H1 (cell line): ENCODE results near the gene TTI1. TPM values are rescaled to one million over a fixed set of nuclear protein-coding genes. Genes with fewer than 3 reads are reported as not detected.

Experiments
- CTCF ChIA-PET: fragments of 300-600 bp; sonication (Branson Sonifier 250); formaldehyde crosslinking; loops from one replicate; lab custom pipeline; 2021; ENCODE audit not compliant: partially characterized antibody; lab: Charles Lee
- POLR2A ChIA-PET: fragments of 300-600 bp; sonication (Branson Sonifier 250); formaldehyde crosslinking; loops from one replicate; lab custom pipeline; 2021; ENCODE audit warnings: inconsistent platforms; ENCODE audit not compliant: partially characterized antibody; lab: Charles Lee
- DNase-seq, 2 experiments: peaks; one replicate each; pipeline versions ENCODE4 v3.0.0 to v3.0.0-alpha.2; 2010 to 2022; ENCODE audit warnings: low spot score in 2 of 2, low read depth in 1 of 2, mixed read lengths in 1 of 2
- FAIRE-seq: peaks from 2 replicates; lab custom pipeline; 2011; peaks lifted over from hg19 to GRCh38; lab: Jason Lieb, UNC
- H2AFZ ChIP-seq: 2 replicates; pipeline ENCODE4 v1.8.1; 2012; ENCODE audit warnings: low read length, inconsistent platforms
- H2AK5ac ChIP-seq: 2 replicates; pipeline ENCODE4 v1.6.1; 2013; ENCODE audit warnings: low read depth, low read length
- H2BK120ac ChIP-seq: replicated peaks from 2 replicates; pipeline ENCODE3; 2013; ENCODE audit warnings: low read depth, low read length, inconsistent platforms
- H2BK12ac ChIP-seq: 2 replicates; pipeline ENCODE4 v1.6.1; 2013; ENCODE audit warnings: low read depth, low read length
- H2BK15ac ChIP-seq: 2 replicates; pipeline ENCODE4 v1.6.1; 2013; ENCODE audit warnings: low read length
- H2BK20ac ChIP-seq: 2 replicates; pipeline ENCODE4 v1.6.1; 2013; ENCODE audit warnings: low read length
- H2BK5ac ChIP-seq: 2 replicates; pipeline ENCODE4 v1.6.1; 2013; ENCODE audit warnings: low read depth, low read length
- H3K14ac ChIP-seq: 2 replicates; pipeline ENCODE4 v1.6.1; 2013; ENCODE audit warnings: inconsistent platforms; ENCODE audit not compliant: insufficient read length
- H3K18ac ChIP-seq: 2 replicates; pipeline ENCODE4 v1.6.1; 2013; ENCODE audit warnings: low read length; ENCODE audit errors: extremely low read depth
- H3K23ac ChIP-seq: 2 replicates; pipeline ENCODE4 v1.6.1; 2013; ENCODE audit warnings: inconsistent platforms; ENCODE audit not compliant: insufficient read length
- H3K23me2 ChIP-seq: 2 replicates; pipeline ENCODE4 v1.6.1; 2013; ENCODE audit warnings: low read depth, low read length
- H3K27ac ChIP-seq: 2 replicates; pipeline ENCODE4 v1.6.1; 2011; ENCODE audit warnings: low read depth, low read length, inconsistent platforms
- H3K27me3 ChIP-seq, 4 experiments: replicated peaks in 1 of 4; 1 replicate in 1 of 4; 2 replicates in 3 of 4; pipeline versions ENCODE4 v1.6.1 to v1.8.1; 2011 to 2013; ENCODE audit warnings: low read length in 3 of 4, mild to moderate bottlenecking in 3 of 4, inconsistent platforms in 2 of 4, mixed read lengths in 2 of 4, moderate library complexity in 1 of 4; ENCODE audit not compliant: control insufficient read depth in 3 of 4, insufficient read depth in 3 of 4; ENCODE audit errors: extremely low read depth in 1 of 4
- H3K36me3 ChIP-seq, 4 experiments: 2 replicates each; pipeline versions ENCODE4 v1.6.1 to v1.8.1; 2011 to 2013; ENCODE audit warnings: mild to moderate bottlenecking in 4 of 4, low read length in 3 of 4, moderate library complexity in 2 of 4, control low read depth in 1 of 4, inconsistent platforms in 1 of 4; ENCODE audit not compliant: insufficient read depth in 4 of 4, control insufficient read depth in 2 of 4
- H3K4ac ChIP-seq: replicated peaks from 2 replicates; pipeline ENCODE3; 2013; ENCODE audit warnings: low read length, low read depth, mixed read lengths, inconsistent platforms; ENCODE audit not compliant: insufficient read length
- H3K4me1 ChIP-seq, 4 experiments: replicated peaks in 1 of 4; 1 replicate in 1 of 4; 2 replicates in 3 of 4; pipeline versions ENCODE4 v1.6.1 to v1.8.1; 2011 to 2013; ENCODE audit warnings: low read length in 3 of 4, inconsistent platforms in 2 of 4, mixed read lengths in 1 of 4; ENCODE audit not compliant: insufficient read depth in 4 of 4, control insufficient read depth in 3 of 4
- H3K4me2 ChIP-seq, 2 experiments: 2 replicates each; pipeline versions ENCODE4 v1.6.1 to v1.8.1; 2011 to 2013; ENCODE audit warnings: low read depth in 2 of 2, low read length in 2 of 2, control low read depth in 1 of 2, inconsistent platforms in 1 of 2, mild to moderate bottlenecking in 1 of 2; ENCODE audit not compliant: insufficient read depth in 1 of 2
- H3K4me3 ChIP-seq, 4 experiments: fragments of 200-600, 300-600 bp in 1 of 4; sonication (generic), shearing (Covaris generic), sonication (Bioruptor Twin) in 1 of 4; 2 replicates each; pipeline versions ENCODE4 v1.5.1 to v1.8.1; 2011 to 2016; ENCODE audit warnings: low read length in 4 of 4, low read depth in 3 of 4, control low read depth in 2 of 4, inconsistent platforms in 2 of 4, mild to moderate bottlenecking in 2 of 4, mixed read lengths in 1 of 4, moderate library complexity in 1 of 4; ENCODE audit not compliant: insufficient read depth in 2 of 4; ENCODE audit errors: extremely low read depth in 1 of 4
- H3K56ac ChIP-seq: replicated peaks from 2 replicates; pipeline ENCODE3; 2013; ENCODE audit warnings: low read depth, mild to moderate bottlenecking, mixed read lengths, low read length, inconsistent platforms; ENCODE audit not compliant: insufficient read length
- H3K79me1 ChIP-seq: 2 replicates; pipeline ENCODE4 v1.6.1; 2013; ENCODE audit warnings: low read depth, low read length, control low read depth
- H3K79me2 ChIP-seq, 2 experiments: 2 replicates each; pipeline versions ENCODE4 v1.6.1 to v1.8.1; 2012 to 2013; ENCODE audit warnings: low read length in 2 of 2, mild to moderate bottlenecking in 2 of 2, inconsistent platforms in 1 of 2; ENCODE audit not compliant: insufficient read depth in 2 of 2, control insufficient read depth in 1 of 2
- H3K9ac ChIP-seq, 4 experiments: replicated peaks in 1 of 4; 1 replicate in 1 of 4; 2 replicates in 3 of 4; pipeline versions ENCODE4 v1.6.1 to v1.8.1; 2011 to 2013; ENCODE audit warnings: low read depth in 3 of 4, low read length in 3 of 4, control low read depth in 2 of 4, mild to moderate bottlenecking in 2 of 4, moderate library complexity in 2 of 4, inconsistent platforms in 1 of 4; ENCODE audit errors: extremely low read depth in 1 of 4
- H3K9me3 ChIP-seq, 2 experiments: 2 replicates each; pipeline versions ENCODE4 v1.6.1 to v1.8.1; 2012 to 2013; ENCODE audit warnings: mild to moderate bottlenecking in 2 of 2, moderate library complexity in 2 of 2, control low read depth in 1 of 2, inconsistent platforms in 1 of 2, low read depth in 1 of 2, low read length in 1 of 2, mixed read lengths in 1 of 2; ENCODE audit not compliant: insufficient read depth in 2 of 2
- H4K20me1 ChIP-seq, 2 experiments: replicated peaks in 1 of 2; 2 replicates each; pipeline versions ENCODE3 to v1.8.1; 2011 to 2013; ENCODE audit warnings: inconsistent platforms in 2 of 2, low read length in 2 of 2, mild to moderate bottlenecking in 1 of 2; ENCODE audit not compliant: insufficient read depth in 2 of 2, control insufficient read depth in 1 of 2
- H4K5ac ChIP-seq: 2 replicates; pipeline ENCODE4 v1.6.1; 2013; ENCODE audit warnings: low read length, low read depth, mixed read lengths, inconsistent platforms; ENCODE audit not compliant: insufficient read length
- H4K8ac ChIP-seq: 2 replicates; pipeline ENCODE4 v1.8.0; 2013; ENCODE audit warnings: mild to moderate bottlenecking, moderate library complexity, low read length, inconsistent platforms; ENCODE audit not compliant: insufficient read depth; ENCODE audit errors: extremely low read depth
- H4K91ac ChIP-seq: replicated peaks from 2 replicates; pipeline ENCODE3; 2013; ENCODE audit warnings: low read length, mixed read lengths, inconsistent platforms; ENCODE audit not compliant: insufficient read length
- ASH2L ChIP-seq: fragments of 200-600, 300-600 bp; sonication (generic); IDR thresholded peaks from one replicate; pipeline ENCODE4 v1.7.1; 2017; ENCODE audit warnings: low read length
- CBX8 ChIP-seq: fragments of 300-800, 300-1000 bp; sonication (generic); IDR thresholded peaks from 2 replicates; pipeline ENCODE4 v1.7.1; 2016; ENCODE audit warnings: low read depth, low read length, borderline replicate concordance
- HDAC2 ChIP-seq, 2 experiments: fragments of 300-600 bp in 1 of 2; sonication (generic) in 1 of 2; IDR thresholded peaks; 2 replicates each; pipeline ENCODE4 v1.6.1; 2011 to 2012; ENCODE audit warnings: low read depth in 2 of 2, low read length in 2 of 2, mild to moderate bottlenecking in 2 of 2, moderate library complexity in 2 of 2, borderline replicate concordance in 1 of 2, inconsistent platforms in 1 of 2
- MAX ChIP-seq: IDR thresholded peaks from 2 replicates; pipeline ENCODE4 v1.6.1; 2012; ENCODE audit warnings: inconsistent platforms
- POLR2AphosphoS5 ChIP-seq: IDR thresholded peaks from 2 replicates; pipeline ENCODE4 v1.6.1; 2011; ENCODE audit warnings: low read depth, low read length
- SRF ChIP-seq: IDR thresholded peaks from 2 replicates; pipeline ENCODE4 v1.6.1; 2011; ENCODE audit warnings: mild to moderate bottlenecking, low read depth, low read length, moderate library complexity
- WGBS, 2 experiments: shearing (Covaris generic) in 1 of 2; methylation state at CpG; one replicate each; pipeline versions ENCODE4 v1.1.6 to v1.1.7; 2013 to 2015; ENCODE audit warnings: low lambda C conversion rate in 2 of 2, mixed read lengths in 2 of 2, inconsistent platforms in 1 of 2, low coverage in 1 of 2, missing lambda C conversion rate in 1 of 2; ENCODE audit not compliant: insufficient replicate concordance in 2 of 2, insufficient coverage in 1 of 2, insufficient read length in 1 of 2; ENCODE audit errors: extremely low coverage in 1 of 2, missing lambda C conversion rate in 1 of 2; 5-methylcytosine and 5-hydroxymethylcytosine counted together
- polyA plus RNA-seq, 7 experiments: library from polyadenylated mRNA; depleted of rRNA in 3 of 7; stranded (reverse) in 5 of 7; unstranded in 2 of 7; fragments of >200 nt in 5 of 7; fragments of 200-250 nt in 2 of 7; gene quantifications; 1 replicate in 5 of 7; 2 replicates in 1 of 7; 4 replicates in 1 of 7; pipeline versions ENCODE4 v1.2.1 to v1.2.3, GENCODE V29; 2011 to 2013; ENCODE audit warnings: missing spikeins in 2 of 7, mixed read lengths in 2 of 7
- total RNA-seq: library from RNA; stranded (reverse); fragmentation: NEBNext Ultra II Directional; extraction: Animal tissue kit (Norgen Biotek cat#: 25700); gene quantifications from 2 replicates; pipeline ENCODE4 v1.2.1, GENCODE V29; 2021

Gene TTI1
- total and polyA plus RNA-seq, 2 of the 8 experiments (the other 6 are each of a cell fraction or from before 2014, with no cell fraction given), result 34.1 to 47.0 TPM

GRCh38 chr20:38007526-38007925 lies 25.7 kb downstream of the TTI1 start:
- peaks cover 0 to 25% of the 10 kb centered on the region in 2 experiments; a peak in 2 of 4 replicates for H3K79me2 ChIP-seq
- H3K36me3 ChIP-seq, result peaks cover 6 to 47% (median 22%) of the 10 kb centered on the region in 4 experiments; a peak in 7 of 8 replicates
- H2BK15ac ChIP-seq, result no peak overlapping the region
- DNase-seq (no peak), FAIRE-seq (no peak)
- no peak overlapping the region for H3K27ac ChIP-seq
- peaks cover 4 to 5% of the 10 kb centered on the region in 2 experiments for H4K20me1 ChIP-seq
- no peak overlapping the region for H2AFZ ChIP-seq
- H3K79me1 ChIP-seq, result peaks cover 5% of the 10 kb centered on the region; the same call in 1 of the 2 replicates
- no peaks in the 10 kb centered on the region for H3K27me3 ChIP-seq
- ChIA-PET POLR2A (no interaction called here), CTCF (interaction anchor here (0.7 to 1.5 kb wide), 3 partner anchors 15 to 50 kb away, joined by 3 read pairs; no protein-coding TSS in a partner anchor)
- TF ChIP-seq MAX (no peak), CBX8 (no peak), SRF (no peak), ASH2L (no peak), HDAC2 (IDR thresholded peaks at IDR 0.05; ENCODE audit: borderline replicate concordance in 1 of 2, low read depth in 2 of 2, low read length in 2 of 2) (no peak), POLR2AphosphoS5 (no peak)
- H2BK20ac ChIP-seq, result no peak overlapping the region
- 82% methylated on average over 1 of the region's 1 CpG; no CpG with 5 or more reads in 1 of the 2 experiments for WGBS, 2 experiments
- H2BK120ac ChIP-seq, result no peak overlapping the region
- H3K23ac ChIP-seq, result no peak overlapping the region
- H3K4me3 ChIP-seq, result no peak overlapping the region
- no peak overlapping the region for H2BK12ac ChIP-seq
- no peak overlapping the region for H4K5ac ChIP-seq
- no peaks in the 10 kb centered on the region for H3K23me2 ChIP-seq
- H4K91ac ChIP-seq, result no peak overlapping the region
- no peak overlapping the region for H3K4me2 ChIP-seq
- no peak overlapping the region for H4K8ac ChIP-seq
- no peaks in the 10 kb centered on the region for H3K4me1 ChIP-seq
- H3K4ac ChIP-seq, result no peak overlapping the region
- H3K9ac ChIP-seq, result no peak overlapping the region
- no peak overlapping the region for H3K14ac ChIP-seq
- no peak overlapping the region for H3K18ac ChIP-seq
- H3K9me3 ChIP-seq, result no peaks in the 10 kb centered on the region
- no peak overlapping the region for H2AK5ac ChIP-seq
- no peak overlapping the region for H2BK5ac ChIP-seq
- H3K56ac ChIP-seq, result no peak overlapping the region
